ENCODE data around the gene NDUFS6. TPM values are rescaled to one million over a fixed set of nuclear protein-coding genes. Genes with fewer than 3 reads are reported as not detected.

NDUFS6 gene
- total RNA-seq, 4 donors from 2014 or later = 54.7 to 66.4 (median 55.7) TPM

- H3K4me3 ChIP-seq = no peak overlapping the region
- DNase-seq (ENCODE audit: extremely low spot score) = no peak
- WGBS = 100% methylated on average over 3 of the region's 4 CpGs
Observed at GRCh38 chr5:1805326-1805725, 4.1 kb downstream of the NDUFS6 start.

GRCh38 chr5:1805736-1806135 is 4.5 kb downstream of the NDUFS6 start:
- intact Hi-C loops (cut with DNase I) = loop anchor here (10.0 kb wide), 1 partner anchor 461 kb away; the partner anchor contains the start of gene CLPTM1L
- DNase-seq (ENCODE audit: extremely low spot score) = no peak

More at GRCh38 chr5:1805326-1805725, 4.1 kb downstream of the NDUFS6 start:
- H3K36me3 ChIP-seq = peaks cover 51 to 78% (median 70%) of the 10 kb centered on the region in 4 donors
- H3K27me3 ChIP-seq = no peaks in the 10 kb centered on the region
- H3K9me3 ChIP-seq = no peaks in the 10 kb centered on the region
- H3K4me1 ChIP-seq = peaks cover 13 to 42% (median 22%) of the 10 kb centered on the region in 4 donors
- H3K27ac ChIP-seq (replicated peaks in 1 of 4) = no peak overlapping the region
- intact Hi-C loops (cut with DNase I) = loop anchor here (10.0 kb wide), 1 partner anchor 461 kb away; the partner anchor contains the start of gene CLPTM1L
- TF ChIP-seq POLR2A (IDR thresholded peaks at IDR 0.05; ENCODE audit: low read depth) = no peak
- no peak for TF ChIP-seq EP300 (IDR thresholded peaks at IDR 0.05)
- no peak for TF ChIP-seq CTCF (IDR thresholded peaks at IDR 0.05)
- no peak for TF ChIP-seq POLR2AphosphoS5 (IDR thresholded peaks at IDR 0.05)

GRCh38 chr5:1806199-1806598 is 5.0 kb downstream of the NDUFS6 start:
- TF ChIP-seq POLR2A (IDR thresholded peaks at IDR 0.05; ENCODE audit: low read depth) = no peak
- TF ChIP-seq POLR2AphosphoS5 (IDR thresholded peaks at IDR 0.05) = no peak
- no peak for TF ChIP-seq EP300 (IDR thresholded peaks at IDR 0.05)
- no peak for TF ChIP-seq CTCF (IDR thresholded peaks at IDR 0.05)
- Histone ChIP-seq H3K27me3 (no peaks in the 10 kb centered on the region), H3K9me3 (no peaks in the 10 kb centered on the region), H3K27ac (replicated peaks in 1 of 4) (no peak overlapping the region), H3K36me3 (peaks cover 58 to 80% (median 76%) of the 10 kb centered on the region in 4 donors), H3K4me3 (no peak overlapping the region), H3K4me1 (peaks cover 8 to 35% (median 19%) of the 10 kb centered on the region in 4 donors)
- no peak for DNase-seq (ENCODE audit: extremely low spot score)
- intact Hi-C loops (cut with DNase I) = loop anchor here (10.0 kb wide), 1 partner anchor 461 kb away; the partner anchor contains the start of gene CLPTM1L
- WGBS = 90% methylated on average over 15 of the region's 15 CpGs

More at GRCh38 chr5:1805736-1806135, 4.5 kb downstream of the NDUFS6 start:
- H3K4me3 ChIP-seq = no peak overlapping the region
- no peaks in the 10 kb centered on the region for H3K9me3 ChIP-seq
- H3K36me3 ChIP-seq = peaks cover 54 to 78% (median 73%) of the 10 kb centered on the region in 4 donors
- TF ChIP-seq CTCF (IDR thresholded peaks at IDR 0.05) (no peak), EP300 (IDR thresholded peaks at IDR 0.05) (no peak), POLR2AphosphoS5 (IDR thresholded peaks at IDR 0.05) (no peak)
- no peak overlapping the region for H3K27ac ChIP-seq (replicated peaks in 1 of 4)
- H3K4me1 ChIP-seq = peaks cover 9 to 38% (median 20%) of the 10 kb centered on the region in 4 donors
- H3K27me3 ChIP-seq = no peaks in the 10 kb centered on the region
- WGBS = 89% methylated on average over 8 of the region's 10 CpGs

- Histone ChIP-seq H3K4me3 (no peak overlapping the region), H3K27ac (replicated peaks in 1 of 4) (no peak overlapping the region), H3K36me3 (peaks cover 65 to 88% (median 82%) of the 10 kb centered on the region in 4 donors), H3K4me1 (peaks cover 5 to 32% (median 16%) of the 10 kb centered on the region in 4 donors), H3K27me3 (no peaks in the 10 kb centered on the region), H3K9me3 (no peaks in the 10 kb centered on the region)
- 88% methylated on average over 16 of the region's 16 CpGs for WGBS
- DNase-seq (ENCODE audit: extremely low spot score) = no peak
- TF ChIP-seq EP300 (IDR thresholded peaks at IDR 0.05) (no peak), CTCF (IDR thresholded peaks at IDR 0.05) (no peak), POLR2AphosphoS5 (IDR thresholded peaks at IDR 0.05) (no peak), POLR2A (IDR thresholded peaks at IDR 0.05; ENCODE audit: low read depth) (no peak)
- intact Hi-C loops (cut with DNase I) = loop anchor here (10.0 kb wide), 1 partner anchor 462 kb away; the partner anchor contains the start of gene CLPTM1L
Observed at GRCh38 chr5:1806974-1807373, 5.8 kb downstream of the NDUFS6 start.

All from esophagus muscularis mucosa (tissue), 4 donors.